Measurements from ENCODE around the gene ARID4B.
"Not testable (repeated sequence)": the region's sequence is repeated elsewhere in the genome, so short reads cannot be mapped to it uniquely, and the experiment has no call there.

DNA sequence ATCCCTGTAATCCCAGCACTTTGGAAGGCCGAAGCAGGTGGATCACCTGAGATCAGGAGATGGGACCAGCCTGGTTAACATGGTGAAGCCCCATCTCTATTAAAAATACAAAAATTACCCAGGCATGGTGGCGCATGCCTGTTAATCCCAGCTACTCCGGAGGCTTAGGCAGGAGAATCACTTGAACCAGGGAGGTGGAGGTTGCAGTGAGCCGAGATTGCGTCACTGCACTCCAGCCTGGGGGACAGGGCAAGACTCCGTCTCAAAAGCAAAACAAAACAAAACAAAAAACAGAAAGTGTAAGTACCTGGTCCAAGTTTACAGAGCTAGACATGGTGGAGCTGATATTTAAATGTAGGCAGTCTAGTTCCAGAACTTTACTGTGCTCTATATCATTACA is 69.9 kb downstream of the ARID4B start:
- not testable (repeated sequence) for TF ChIP-seq CTCF (IDR thresholded peaks at IDR 0.05); ZFX (IDR thresholded peaks at IDR 0.05; ENCODE audit: borderline replicate concordance)
